Fibroblast of gingiva (primary cell): ENCODE data around the gene GRID1.

ENCODE experiments used
- DNase-seq: peaks from one replicate; pipeline ENCODE4 v3.0.0-alpha.2; 2011; ENCODE audit warnings: low read depth

GRID1 gene

DNA sequence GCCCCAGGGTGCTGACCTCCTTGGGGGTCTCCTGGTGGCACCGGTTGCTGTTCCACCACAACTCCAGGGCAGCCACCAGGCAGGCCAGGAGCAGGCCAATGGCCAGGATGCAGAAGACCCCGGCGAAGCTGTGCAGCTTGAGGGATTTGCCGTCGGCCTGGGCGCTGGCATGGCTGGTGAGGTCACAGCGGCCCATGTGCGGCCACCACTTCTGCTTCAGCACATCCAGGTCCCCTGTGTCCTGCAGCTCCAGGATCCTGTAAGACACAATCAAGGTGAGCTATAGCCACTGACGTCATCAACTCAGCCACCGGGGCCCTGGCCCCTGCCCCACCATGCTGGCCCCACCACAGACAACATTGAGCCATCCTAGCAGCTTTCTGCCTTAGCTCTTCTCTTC, 753.2 kb downstream of the GRID1 start:
- no peak for DNase-seq

DNA sequence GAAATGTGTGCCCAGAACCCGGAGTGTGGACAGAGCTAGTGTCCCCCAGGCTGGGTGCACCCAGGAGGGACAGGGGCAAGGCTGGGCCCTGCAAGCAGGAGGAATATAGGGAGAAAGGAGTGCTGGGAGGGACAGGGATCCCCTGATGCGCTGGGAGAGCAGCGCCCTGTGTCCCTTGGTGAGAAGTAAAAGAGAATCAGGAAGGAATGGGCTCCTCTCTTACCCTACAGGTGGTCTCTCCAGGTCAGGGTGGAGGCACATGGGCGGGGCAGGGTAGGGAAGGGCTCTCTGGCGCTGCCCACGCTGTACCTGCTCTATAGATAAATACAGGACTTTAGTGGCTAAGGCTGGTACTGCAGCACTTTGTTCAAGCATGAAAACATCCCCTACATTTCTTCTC, 753.8 kb downstream of the GRID1 start:
- DNase-seq = no peak

DNA sequence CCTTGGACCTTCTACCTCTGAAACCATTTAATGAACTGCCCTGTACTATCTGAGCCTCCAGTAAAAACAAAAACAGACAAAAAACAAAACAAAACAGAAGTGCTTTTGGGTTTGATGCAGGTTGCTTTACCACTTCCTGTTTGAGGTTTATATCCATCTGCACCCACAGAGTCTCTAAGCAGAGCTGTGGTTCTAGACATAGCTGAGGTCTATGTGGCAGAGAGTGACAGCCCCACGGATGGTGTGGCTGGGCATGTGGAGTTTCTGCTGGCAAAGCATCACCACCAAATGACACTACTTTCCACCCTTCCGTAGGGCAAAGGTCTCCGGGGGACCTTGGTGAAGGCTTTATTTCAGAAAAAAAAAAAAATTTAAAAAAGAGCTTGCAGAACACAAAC, 754.2 kb downstream of the GRID1 start:
- no peak for DNase-seq

DNA sequence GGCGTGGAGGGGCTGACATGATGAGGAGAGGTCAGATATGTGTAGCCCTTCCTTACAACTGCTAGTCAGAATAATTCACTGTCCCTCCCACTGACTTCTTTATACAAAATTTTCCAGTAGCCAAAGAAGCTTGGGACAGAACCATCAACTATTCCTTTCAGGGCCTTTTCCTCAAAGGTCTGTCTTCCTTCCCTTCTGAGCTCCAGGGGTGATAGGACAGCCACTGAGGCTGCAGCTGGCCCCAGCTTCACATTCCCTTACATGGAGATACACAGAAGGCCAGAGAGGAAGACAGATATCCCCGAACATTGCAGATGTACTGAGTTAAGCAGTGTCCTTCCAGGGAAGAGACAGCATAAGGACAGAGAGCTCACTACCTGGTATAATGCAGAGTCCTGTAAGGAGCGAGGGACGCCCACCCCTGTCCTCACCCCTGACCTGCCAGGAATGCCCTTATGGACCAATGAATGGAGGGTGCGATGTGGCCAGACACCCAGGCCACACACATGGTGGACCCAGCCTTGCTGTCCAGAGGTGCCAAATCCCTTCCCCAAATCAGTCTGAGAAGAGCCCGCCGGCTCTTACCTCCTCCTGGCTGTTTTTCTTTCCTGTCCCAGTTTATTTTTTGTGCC, 754.7 kb downstream of the GRID1 start:
- DNase-seq = no peak

DNA sequence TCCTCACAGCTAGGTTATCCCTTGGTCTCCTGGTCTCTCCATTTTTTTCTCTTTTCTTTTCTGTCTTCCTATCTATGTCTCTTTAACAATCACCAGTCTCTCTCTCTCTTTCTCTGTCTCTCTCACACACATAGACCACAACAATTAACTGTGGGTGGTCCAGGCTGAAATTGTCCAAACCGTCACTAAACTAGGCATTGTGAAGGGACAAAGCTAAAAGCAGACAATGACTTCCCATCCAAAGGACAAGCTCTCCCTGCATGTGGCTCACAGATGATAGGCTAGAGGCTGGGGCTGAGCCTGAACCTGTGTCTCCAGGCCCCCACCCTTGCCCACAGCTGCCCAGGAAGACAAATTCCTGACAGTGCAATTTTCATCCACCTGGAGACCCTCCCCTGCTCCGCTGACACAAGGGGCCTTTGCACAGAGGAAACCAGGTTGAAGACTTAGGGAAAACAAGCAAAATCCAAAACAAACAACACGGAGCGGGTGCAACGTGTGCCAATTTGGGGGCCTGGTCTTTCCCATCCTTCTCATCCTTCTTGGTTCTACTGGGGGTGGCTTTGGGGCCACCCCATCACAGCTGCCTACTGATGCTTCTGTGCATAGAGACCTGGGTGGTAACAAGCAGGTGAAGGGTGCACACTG, 755.4 kb downstream of the GRID1 start:
- DNase-seq = no peak

DNA sequence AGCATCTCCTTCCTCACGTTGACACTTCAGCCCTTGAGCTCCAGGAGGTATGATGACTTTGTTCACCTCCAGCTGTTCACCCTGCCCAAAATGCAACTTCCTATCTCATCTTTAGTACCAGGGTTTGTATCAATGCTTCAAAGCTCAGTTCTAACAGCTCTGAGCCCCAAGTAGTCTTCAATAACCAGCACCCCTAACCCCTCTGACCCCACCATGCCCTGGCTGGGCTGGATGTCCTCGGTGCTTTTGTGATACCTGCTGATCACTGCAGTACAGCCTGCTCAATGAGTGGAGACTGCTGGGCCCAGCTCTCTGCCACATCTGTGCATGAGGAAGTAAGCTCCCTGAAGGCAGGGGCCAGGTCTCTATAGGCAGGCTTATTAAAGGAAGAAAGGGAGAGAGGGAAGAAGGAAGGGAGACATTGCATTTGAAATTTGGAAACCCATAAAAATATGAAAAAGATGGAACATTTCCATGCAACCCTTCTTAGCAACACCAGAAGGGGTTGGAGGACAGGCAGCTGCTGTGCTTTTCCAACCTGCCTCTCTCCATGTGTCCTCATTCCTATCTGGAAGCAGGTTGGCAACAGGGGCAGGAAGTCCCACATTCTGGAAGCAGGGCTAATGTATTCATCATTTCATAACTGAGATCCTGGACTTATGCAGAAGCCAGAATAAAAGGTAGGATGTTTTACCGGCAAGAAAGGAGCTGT, 756.1 kb downstream of the GRID1 start:
- DNase-seq = no peak

DNA sequence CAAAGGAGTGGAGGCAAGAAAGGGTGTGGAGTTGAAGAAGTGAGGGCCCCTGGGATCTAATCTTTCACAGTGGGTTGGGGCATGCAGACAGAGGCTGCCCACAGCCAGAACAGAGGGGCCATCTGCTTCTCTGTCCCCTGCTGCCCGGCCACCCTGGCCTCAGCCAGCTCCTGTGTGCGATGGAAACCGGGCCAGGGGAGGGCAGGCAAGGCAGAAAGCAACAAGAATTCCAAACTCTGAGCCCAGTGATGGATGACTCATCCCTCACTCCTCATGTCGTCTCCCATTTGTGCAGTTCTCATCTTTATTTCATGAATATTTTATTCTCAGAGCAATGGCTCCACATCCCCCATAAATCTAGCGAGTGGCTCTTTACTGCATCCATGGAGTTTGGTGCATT, 757.1 kb downstream of the GRID1 start:
- no peak for DNase-seq

DNA sequence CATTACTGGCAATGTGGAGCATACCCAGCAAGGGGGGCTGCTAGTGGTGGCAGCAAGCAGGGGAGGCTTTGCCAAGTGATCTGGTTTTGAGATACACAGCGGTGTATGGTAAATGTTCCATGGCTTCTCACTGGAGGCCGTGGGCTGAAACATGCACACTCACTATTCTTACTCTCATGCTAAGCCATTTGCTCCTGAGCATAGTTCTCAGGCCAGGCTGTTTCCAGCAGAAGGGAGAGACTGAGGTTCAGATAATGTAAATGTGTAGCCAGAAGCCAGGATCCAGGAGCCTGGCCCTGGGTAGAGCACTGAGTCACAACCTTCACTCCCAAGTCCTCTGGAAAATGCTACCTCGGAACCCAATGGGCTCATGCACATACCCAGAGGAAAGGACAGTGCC, 757.9 kb downstream of the GRID1 start:
- no peak for DNase-seq

DNA sequence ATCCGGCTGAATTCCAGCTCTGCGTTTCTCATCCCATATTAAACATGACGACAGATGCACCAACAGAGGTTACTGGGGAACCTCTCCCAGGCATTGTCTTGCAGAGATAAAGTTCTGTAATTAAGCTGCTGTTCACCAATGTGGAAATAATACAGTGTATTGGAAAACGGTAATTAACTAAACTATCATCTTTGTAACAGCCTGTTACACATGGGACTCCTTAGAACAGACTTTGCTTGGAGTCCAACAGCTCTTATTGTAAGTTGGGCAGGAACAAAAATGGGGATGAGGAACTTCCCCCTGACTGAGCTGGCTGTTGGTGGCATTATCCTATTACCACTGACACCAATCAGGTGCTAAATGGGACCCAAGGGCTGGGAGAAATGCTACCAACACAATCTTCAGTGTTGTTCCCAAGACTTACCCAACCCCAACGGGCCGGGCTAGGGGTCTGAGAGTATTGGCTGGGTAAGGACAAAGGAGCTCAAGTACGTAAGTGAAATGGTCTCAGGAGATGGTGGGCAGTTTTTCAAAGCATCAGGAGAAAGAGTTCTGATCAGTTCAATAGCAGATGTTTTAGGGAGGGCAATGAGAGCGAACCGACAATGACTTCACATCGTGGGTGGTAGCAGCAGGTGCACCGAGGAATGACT, 759.4 kb downstream of the GRID1 start:
- DNase-seq = no peak

DNA sequence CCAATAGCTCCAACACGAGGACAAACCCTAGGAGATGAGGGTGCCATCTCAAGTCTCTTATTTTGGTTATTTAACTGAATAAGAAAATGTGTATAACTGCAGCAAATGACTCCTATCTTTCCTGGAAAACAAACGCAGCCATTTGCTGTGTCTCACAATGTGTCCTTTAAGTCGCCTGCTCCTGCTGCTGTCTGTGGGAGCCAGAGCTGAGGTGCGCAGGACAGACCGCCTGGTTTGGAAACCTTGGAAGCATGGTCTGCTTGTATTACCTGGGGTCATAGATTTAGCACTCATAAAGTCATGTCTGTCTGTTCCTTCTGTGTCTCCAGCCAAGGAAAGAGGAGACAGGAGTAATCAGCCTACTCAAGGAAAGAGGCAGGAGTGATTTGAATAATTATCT, 760.2 kb downstream of the GRID1 start:
- DNase-seq = no peak

DNA sequence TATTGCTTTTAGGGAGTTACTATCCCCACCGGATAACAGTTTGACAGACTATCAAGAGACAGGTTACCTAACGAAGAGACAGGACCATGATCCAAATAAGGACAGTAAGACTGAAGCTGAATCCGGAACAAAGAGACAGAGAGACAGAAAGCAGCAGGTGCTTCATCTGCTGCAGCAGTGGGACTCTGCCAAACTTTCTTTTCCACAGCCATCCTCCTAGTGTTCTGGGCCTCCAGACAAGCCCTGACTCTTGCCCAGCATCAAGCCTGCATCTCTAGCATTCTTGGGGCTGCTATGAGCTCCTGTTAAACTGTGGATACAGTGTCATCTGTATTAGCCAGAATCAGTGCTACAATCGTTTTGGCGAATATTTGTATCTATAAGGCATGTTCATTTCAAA, 761.7 kb downstream of the GRID1 start:
- DNase-seq = no peak

DNA sequence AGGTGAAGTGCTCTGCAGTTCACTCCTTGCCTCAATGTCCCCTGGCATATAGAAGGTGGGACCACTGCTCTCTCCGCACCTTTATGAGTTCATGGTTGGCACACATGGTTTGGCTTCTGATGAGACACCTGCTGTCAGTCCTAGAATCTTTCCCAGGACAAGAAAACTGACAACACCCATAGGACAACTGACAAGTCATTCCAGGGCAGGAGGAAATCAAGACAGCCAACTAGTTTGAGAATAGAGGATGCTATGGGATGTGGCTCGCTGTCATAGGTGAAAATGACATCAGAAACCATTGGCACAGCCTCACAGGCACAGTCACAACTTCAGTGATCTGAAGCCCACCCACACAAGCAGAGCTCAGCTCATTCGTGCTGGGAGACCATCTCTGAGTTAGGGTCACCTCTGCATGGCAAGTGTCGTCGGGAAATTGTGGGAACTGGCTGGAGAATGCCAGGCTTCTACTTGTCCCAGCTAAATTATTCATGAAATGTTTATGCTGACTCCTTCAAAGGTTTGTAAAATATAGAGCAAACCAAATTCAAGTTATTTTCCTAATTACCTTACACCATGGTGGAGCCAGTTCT, 762.4 kb downstream of the GRID1 start:
- no peak for DNase-seq

DNA sequence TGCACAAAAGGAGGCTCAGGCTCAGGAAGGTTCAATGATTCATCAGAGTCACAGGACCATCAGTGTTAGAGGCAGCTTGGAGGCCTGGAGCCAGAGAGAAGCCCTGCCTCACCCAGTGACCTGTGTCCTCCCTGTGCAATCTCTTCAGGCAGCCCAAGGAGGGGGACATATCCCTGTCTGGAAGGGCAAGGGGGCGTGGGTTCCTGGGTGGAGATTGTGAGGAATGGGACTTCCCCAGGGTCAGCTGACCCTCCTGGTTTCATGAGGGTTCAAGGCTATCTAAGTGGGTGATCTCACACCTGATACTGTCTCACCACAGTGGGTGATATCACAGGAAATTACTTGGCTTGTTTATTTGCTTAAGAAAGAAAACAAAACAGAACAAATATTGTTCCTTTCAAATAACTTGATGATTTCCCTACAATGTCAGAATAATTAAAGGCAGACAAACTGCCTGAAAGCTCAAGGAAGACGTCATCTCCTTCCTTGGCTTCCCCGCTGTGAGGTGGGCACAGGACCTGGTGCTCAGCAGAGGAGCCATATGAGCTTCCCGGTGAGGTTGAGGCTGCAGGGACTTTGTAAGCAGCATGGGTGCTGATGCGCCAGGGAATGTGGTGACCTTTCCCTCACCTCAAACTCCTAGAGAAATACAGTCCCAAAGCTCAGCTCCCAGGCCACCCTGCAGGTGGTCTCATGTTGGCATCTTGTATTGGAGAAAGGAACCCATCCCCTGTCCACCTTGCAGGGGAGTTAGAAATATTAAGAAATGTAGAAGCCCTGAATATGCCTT, 763.2 kb downstream of the GRID1 start:
- DNase-seq = no peak

DNA sequence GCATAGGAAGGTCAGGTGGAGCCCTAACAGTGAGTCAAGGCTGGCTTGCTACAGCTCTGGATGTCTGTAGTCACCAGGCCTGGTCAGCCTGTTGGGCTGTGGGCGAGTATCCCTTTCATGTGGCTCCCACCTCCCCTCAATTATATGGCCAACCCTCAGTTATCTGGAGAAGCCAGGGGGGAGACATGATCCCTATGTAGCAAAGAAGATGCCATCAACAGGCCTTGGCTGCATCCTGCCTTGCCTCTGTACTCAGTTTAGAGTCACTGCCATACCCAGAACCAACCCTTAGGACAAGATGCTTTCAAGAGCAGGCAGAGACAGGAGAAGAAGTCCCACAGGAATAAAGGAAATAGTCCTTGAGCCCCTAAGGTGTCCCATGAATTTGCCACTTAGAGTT, 763.9 kb downstream of the GRID1 start:
- no peak for DNase-seq

DNA sequence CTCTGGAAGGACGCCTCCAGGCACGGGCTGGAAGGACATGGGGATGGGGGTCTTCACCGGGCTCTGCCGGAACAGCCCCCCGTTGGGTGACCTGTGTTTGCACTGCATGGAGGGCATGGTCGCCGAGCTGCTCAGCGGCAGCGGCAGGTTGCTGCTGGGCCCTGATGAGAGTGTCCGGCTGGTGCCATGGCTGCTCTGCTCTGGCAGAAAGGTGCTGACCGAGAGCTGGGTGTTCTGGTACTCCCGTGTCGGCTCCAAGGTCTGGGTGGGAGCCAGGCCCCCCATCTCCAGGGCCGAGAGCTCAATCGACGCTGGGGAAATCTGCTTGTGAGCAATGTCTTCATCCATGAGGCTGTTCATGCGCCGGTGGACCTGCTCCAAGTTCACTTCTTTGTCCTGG, 764.3 kb downstream of the GRID1 start:
- DNase-seq = no peak

DNA sequence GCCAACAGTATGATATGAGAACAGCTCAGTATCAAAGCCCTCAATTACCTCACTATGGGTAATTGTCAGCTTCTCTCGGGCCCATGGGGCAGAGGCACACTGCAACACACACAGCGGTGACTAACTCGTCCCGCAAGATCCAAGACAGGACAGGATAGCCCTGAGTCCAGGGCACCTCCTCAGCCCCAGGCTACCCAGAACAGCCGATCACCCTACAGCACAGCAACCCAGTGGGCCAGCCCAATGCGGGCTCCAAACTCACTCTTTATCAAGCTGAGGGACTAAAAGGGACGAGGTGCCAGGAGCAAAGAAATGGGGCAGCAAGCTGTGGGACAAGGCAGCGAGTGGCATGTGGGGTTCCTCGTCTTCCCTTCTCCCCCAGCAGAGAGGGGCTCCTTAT, 765.1 kb downstream of the GRID1 start:
- no peak for DNase-seq

DNA sequence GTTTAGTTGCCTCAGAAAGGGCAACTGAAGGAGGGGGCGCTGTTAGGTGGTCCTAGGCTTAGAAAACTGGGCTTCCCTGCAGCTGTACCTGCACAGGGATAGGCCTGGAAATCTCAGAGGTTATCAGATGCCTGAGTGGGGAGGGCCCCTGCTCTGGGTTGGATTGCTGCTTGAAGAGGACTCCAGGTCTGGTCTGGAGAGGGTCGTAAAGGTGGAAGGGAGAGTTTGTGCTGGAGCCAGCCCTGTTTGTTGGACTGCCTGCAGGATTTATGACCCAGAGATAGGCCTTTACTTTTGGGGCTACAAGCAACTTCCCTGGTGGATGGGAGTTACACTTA, 765.9 kb downstream of the GRID1 start:
- no peak for DNase-seq

DNA sequence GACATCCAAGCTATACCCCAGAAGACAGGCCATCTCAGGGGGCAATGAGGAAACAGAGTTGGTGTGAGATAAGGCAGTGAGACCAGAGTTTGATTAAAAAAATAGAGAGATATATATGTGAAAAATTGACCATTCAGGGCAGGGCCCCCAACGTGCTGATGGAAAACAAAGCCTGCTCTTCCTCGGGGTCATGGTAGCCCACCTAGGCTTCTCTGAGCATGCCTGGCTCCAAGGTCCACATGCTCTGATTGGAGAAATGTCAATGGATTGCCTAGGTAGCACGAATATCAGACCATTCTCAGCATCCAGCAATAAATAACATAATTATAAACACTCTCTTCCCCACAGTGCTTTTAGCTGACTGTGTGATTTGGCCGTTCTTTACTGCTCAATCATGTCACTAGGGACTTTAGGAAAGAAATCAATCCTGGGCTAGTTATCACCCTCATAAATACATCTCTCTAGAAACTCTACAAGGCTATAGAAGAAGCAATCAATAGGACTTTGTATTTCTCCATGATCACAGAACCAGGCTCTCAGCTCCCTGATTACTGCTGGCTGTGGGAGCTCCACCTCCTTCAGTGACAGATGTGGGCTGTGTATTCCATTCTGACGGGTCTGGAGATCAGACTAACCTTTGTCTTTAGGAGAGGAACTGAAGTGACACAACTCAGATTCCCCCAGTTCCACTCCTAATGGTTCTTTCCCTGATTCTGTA, 766.4 kb downstream of the GRID1 start:
- no peak for DNase-seq

DNA sequence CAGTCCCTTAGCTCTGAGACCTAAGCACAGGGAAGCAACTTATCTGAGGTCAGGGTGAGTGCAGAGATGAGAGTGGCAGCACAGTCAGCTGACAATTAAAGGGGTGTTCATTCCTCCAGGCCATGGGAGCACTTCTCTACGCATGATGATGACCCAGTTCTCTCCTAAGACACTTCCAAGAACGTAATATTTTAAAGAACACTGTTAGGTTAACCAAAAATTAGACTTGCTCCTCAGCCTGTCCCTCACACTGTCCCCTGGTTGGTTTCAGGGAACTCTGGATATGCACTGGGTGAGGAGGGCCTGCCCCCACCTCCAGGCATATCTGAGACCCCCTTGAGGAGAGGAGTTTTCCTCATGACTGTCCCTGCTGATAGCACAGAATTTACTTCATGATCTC, 767.5 kb downstream of the GRID1 start:
- DNase-seq = no peak

DNA sequence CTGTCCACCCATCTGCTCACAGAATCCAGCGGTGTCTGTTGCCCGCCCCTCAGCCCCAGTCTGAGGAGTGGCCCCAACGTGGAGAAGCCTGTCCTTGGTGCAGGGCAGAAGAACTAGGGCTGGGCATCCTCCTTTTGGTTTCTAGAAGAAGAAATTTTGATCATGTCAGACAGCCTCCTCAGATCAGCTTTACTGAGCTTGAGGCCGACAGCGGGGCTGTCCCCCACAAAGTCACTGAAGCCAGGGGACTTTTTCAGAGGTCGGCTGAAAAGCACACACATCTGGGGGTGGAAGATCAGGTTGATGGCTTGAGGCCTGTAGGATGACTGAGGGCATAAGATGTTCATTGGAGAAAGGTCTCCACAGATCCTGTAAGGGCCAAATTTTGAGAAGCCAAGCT, 767.9 kb downstream of the GRID1 start:
- no peak for DNase-seq

DNA sequence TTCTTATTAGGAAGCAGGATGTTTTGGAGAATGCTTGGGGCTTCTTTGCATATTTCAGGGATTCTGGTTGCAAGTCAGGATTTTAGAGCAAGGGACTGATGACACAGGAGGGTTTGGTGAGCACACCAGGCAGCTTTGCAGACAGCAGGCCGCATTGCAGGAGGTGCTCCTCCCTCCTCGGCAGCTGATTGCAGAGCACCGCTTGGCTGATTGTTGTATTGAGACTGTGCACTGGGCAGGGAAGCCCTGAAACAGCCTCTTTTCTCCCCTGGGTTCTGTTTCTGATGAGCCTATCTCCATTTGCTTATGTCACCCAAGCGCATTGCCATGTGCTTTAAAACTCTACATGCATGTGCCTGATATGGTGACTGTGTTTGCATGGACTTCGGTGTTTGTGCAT, 769.6 kb downstream of the GRID1 start:
- no peak for DNase-seq
